Cardiac septum (tissue), 1 donor: ENCODE data around the gene TREM1. TPM values are rescaled to one million over a fixed set of nuclear protein-coding genes. Genes with fewer than 3 reads are reported as not detected.
"Not testable (repeated sequence)": the region's sequence is repeated elsewhere in the genome, so short reads cannot be mapped to it uniquely, and the experiment has no call there.

Source experiments
- DNase-seq: peaks from one replicate; pipeline ENCODE4 v3.0.0-alpha.2; 2020; ENCODE audit warnings: low spot score
- intact Hi-C: fragments of 100-400 bp; cut with DNase I; formaldehyde crosslinking; loops from one replicate; pipeline ENCODE4 v1.14.0; 2022
- total RNA-seq: library from RNA; stranded (reverse); fragmentation: NEBNext Ultra II Directional; extraction: Animal tissue kit (Norgen Biotek cat#: 25700); gene quantifications from one replicate; pipeline ENCODE4 v1.2.1, GENCODE V29; 2021
- donor health status: DM: no; HTN: no; CAD: no.

Gene TREM1
- total RNA-seq, 1 donor from 2014 or later = 2.6 TPM

DNA sequence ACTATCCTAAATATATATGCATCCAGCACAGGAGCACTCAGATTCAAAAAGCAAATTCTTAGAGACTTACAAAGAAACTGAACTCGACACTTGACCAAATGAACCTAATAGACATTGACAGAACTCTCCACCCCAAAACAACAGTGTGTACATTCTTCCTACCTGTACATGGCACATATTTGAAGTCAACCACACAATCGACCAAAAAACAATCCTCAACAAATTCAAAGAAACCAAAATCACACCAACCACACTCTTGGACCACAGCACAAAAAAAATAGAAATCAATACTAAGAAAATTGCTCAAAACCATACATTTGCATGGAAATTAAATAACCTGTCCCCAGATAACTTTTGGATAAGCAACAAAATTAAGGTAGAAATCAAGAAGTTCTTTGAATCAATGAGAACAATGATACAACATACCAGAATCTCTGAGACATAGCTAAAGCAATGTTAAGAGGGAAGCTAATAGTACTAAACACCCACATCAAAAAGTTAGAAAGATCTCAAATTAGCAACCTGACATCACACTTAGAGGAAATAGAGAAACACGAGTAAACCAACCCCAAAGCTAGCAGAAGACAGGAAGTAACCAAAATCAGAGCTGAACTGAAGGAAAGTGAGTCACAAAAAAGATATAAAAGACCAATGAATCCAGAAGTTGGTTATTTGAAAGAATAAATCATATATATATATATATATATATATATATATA, 12.5 kb upstream of the TREM1 start:
- no peak for DNase-seq
- intact Hi-C loops = no loop called here

DNA sequence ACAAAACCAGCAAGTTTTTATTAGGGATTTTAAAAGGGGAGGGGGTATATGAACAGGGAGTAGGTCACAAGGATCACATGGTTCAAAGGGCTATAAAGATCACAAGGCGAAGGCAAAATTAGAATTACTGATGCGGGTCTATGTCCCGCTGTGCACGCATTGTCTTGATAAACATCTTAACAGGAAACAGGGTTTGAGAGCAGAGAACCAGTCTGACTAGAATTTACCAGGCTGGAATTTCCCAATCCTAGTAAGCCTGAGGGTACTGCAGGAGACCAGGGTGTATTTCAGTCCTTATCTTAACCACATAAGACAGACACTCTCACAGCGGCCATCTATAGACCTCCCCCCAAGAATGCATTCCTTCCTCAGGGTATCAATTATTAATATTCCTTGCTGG, 10.8 kb upstream of the TREM1 start:
- intact Hi-C loops = not testable (repeated sequence)

DNA sequence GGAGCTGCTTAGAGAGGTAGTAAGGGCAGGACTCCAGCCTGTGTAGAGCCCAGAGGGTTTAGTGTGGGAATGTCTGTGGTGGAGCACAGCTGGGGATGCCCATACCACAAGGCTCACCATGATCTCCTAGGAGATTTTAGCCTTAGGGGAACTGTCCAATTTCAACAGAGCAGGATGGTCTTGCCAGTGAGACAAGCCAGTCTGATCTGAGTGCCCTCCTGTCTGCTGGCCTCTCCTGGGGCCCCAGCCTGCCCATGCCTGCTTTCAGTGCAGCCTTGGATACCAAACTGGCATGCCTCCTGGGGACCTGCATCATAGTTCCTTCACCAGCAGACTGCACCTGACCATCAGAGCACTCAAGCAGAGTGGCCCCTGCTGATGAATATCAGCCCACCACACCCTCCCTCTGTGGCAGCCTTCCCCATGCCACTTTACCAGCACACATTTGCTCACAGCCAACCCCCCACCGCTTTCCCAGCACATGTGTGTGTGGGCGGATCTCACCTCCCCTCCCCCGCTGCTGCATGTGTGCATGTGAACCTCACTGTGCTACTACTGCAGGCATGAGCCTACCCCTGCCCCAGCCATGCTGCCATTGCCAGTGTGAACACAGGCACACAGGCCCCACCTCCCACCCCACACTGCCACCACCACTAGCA, 7.9 kb upstream of the TREM1 start:
- intact Hi-C loops = no loop called here
- DNase-seq = no peak

More for the DNA sequence above, 10.8 kb upstream of the TREM1 start:
- DNase-seq = not testable (repeated sequence)

DNA sequence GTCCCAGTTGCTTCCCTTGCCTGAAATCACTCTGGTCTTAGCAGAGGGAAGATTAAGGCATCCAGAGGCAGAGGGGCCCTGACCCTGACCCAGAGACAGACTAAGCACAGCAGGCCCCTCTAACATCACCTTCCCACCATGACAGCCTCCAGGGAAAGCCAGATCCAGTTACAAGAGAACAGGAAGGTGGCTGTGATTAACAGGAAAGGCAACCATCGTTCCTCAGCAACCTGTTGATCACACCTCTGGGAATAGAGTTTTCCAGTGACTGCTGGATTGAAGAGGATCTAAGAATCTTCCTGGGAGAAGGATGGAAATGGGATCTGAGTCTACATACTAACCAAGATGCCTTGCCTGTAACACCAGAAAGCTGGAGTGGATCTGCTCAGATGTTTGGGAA, 5.2 kb upstream of the TREM1 start:
- DNase-seq = no peak
- intact Hi-C loops = no loop called here

DNA sequence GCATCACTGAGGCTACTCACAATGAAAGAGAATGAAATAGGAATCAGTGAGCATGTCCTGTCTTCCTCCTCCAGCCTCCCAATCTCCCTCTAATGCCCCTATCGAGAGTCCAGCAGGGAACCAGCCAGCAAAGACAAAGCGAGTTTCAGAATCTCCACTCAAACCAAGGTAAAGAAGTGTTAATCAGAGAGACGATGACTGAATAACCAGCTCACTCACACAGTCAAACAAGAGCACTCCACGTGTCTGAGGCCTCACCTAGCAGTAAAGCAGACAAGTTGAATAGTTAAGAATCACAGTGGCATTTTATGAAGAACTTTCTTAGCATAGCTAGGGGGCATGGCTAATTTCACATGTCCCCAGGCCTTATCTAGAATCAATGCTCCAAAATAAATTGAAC, 3.3 kb upstream of the TREM1 start:
- DNase-seq = no peak
- intact Hi-C loops = no loop called here

DNA sequence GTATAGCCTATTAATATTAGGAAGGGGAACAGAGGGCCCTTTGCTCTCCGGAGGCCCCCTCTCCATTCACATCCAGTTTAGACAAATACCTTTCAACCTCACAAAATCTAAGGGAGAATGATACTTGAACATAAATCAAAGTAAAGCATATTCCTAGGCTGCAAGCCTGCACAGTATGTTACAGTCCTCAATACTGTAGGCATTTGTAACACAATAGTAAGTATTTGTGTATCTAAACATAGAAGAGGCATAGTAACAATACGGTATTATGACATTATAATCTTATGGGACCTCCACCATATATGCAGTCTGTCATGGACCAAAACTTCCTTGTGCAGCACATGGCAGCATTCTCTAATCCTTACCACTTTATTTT, 2.3 kb upstream of the TREM1 start:
- DNase-seq = no peak
- intact Hi-C loops = no loop called here

DNA sequence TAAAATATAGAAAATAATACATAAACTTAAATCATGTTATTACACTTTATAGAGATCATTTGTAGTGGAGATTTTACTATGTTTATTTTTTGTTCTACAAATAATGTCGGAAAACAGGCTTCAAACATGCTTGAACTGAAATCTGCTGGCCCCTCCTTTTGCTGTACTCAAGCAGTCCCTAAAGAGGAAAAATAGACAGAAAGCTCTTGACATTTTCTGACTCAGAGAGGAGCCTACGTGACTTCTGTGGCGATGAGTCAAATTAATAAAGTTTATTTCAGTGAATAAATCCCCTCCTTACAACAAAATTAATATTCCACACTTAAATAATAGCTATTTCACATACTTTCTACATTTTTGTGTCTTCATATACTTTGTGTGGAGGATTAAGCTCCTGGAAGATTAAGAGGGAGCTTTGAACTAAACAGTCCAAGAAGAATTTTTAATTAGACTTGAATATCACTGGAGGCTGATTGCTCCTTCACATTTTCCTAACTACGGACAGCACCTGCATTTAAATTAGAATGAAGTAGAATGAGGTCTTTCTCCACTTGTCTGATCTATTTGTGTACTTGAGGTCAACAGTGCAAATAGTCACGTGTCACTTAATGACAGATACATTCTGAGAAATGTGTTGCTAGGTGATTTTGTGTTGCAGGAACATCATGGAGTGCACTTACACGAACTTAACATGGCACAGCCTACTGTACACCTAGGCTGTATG, 1.7 kb upstream of the TREM1 start:
- intact Hi-C loops = no loop called here
- no peak for DNase-seq

DNA sequence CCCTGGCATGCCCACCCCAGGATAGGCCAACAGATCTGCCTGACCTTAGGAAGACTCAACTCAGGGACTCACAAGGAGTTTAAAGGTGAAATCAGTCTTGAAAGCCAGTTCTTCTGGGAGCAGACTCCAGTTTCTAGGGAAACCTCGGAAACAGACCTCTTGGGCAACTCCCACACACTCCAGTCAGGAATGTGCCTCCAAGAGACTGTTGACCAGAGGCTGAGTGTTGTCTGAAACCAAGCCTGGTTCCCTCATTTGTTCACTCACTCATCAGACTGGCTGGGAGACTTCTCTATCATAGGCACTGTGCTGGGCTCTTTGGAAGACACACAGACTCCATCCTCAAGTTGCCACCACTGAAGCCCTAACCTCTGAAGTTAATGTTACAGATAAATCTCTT, 1.8 kb downstream of the TREM1 start:
- intact Hi-C loops = no loop called here
- DNase-seq = no peak

DNA sequence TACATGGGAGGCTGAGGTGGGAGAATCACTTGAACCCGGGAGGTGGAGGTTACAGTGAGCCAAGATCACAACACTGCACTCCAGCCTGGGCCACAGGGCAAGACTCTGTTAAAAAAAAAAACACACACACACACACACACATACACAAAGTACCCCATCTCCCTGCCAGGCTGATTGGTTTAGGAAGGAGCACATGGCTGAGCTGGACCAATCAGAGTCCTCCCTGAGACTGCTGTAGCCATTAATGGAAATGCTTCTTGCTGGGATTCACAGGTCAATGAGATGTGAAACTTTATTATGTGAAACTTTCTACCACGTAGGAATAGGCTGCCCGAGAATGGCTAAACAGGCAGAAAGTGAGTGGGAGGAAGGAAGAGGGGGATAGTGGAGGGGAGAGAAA, 2.9 kb downstream of the TREM1 start:
- intact Hi-C loops = no loop called here
- DNase-seq = no peak

DNA sequence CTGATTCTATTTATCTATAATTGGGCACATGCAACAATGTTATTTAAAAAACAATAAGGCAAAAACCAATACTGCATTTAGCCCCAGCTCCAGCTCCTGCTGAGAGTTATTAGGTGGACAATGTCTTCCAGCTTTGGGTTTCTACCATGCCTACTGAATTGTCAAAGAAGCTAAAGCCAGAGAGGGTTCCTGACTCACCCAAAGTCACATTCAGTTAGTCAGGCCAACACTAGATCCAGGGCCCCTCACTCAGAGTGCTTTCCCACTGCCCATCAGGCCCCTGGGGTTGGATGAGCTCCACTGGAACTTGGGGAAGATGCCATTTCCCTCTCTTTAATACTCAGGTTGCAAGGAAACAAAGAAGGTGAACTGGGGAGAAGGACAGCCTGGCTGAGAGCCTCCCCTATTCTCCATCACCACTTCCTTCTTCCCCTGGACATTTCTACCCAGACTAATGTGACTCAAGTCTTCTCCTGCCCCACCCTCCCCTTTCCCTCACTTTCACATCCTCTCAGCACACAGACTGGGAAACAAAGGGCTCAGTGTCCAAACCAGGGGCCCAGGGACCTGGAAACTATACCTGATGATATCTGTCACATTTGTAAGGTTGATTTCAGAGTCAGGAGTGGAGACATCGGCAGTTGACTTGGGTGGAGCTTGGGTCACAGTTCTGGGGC, 6.0 kb downstream of the TREM1 start:
- intact Hi-C loops = no loop called here
- no peak for DNase-seq

DNA sequence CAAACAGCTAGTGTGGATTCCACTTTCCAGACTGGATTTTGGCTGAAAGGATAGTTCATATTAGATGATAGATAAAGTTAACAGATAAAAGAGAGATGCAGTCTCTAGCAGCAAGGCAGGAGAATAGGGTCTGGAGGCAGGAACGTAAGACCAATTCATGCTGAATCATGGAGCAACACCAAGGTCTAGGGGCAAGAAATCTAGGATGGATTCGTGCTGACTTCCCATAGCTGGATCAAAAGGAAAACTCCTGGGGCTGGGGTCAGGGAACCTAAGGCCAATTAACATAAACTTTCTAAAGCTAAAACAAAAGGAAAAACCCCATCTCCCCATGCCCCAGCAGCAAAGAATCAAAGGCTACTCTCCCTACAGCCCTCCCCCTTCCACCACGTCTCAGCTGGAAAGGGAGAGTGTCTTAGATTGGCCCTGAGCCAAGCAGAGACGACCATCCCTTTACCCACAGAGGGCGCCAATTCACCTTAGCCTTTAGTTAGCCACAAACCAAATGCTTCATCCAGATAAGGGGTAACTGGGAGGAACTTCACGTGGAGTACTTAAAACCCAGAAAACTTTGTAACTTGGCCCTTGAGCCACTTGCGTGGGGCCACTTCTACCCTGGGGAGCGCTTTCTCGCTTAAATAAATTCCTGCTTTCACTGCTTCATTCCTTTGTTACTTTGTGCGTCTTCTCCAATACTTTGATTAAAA, 7.6 kb downstream of the TREM1 start:
- no peak for DNase-seq
- intact Hi-C loops = no loop called here

DNA sequence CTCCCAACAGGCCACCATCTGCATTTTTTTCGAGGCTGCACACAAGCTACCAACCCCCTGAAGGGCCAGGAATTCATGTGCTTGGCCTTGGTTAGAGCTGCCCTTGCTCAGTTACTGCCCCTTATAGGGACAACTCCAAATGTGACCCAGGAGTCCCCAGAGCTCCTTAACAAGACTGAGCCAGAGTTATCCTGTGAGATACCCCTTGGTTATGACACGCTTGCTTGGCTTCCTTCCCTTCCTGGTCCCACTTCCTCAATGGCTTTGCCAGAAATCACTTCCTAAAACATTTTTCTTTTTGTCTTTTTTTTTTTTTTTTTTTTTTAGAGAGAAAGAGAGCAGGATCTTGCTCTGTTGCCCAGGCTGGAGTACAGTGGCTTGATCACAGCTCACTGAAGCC, 8.9 kb downstream of the TREM1 start:
- intact Hi-C loops = no loop called here
- DNase-seq = no peak

DNA sequence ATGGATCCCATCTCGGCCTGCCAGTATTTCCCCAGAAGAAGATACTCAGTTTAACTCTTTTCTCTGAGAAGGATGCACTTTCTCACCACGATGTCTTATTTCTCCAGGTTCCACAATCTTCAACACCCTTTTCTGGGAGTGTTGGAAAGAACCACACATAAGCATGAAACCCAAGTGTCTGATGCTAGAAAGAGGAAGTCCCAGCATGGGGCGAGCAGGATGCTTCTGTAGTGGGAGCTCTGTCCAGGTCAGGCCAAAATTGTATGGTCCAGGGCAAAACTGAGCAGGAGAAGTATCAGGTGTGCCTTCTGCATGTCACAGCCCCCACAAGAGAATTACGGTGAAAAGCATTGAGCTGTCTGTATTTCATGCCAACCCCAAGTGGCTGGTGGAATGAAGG, 11.0 kb downstream of the TREM1 start:
- intact Hi-C loops = no loop called here

DNA sequence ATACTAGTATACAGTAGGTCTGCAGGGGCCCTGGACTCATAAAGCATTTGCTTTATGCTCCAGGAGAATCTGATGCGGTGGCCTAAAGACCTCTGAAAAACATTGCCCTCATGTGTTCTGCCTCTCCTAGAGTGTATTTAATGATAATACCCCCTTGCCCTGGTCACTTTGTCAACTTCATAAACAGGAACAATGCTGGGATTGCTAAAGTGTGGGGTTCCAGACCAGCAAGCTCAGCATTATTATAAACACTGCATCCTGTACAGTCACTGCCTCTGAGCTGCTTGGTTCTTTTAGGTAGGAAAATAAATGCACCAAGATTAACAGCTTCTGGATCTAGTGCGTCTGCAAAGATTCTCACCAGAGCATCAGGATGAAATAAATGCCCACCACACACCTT, 12.2 kb downstream of the TREM1 start:
- intact Hi-C loops = no loop called here

More for the DNA sequence above, 11.0 kb downstream of the TREM1 start:
- DNase-seq = no peak

DNA sequence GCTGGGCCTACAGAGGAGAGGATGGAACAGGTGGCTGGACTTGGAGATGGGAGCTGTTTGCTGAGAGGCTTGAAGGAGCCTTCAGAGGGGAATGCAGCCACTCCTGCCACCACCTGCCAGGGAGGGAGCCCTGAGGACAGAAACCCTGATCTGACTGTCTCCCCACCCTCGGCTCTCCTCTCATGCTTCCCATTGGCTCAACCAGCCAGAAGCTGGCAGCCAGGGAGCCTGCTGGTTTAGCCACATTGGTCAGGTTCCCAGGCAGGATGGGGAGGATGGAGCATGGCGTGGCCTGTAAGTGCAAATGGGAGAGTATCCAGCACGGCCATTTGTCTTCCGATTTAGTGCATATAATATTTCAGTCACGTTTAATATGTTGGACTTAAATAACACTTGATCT, 12.8 kb downstream of the TREM1 start:
- intact Hi-C loops = no loop called here
- DNase-seq = no peak

More for the DNA sequence above, 12.2 kb downstream of the TREM1 start:
- DNase-seq = no peak

DNA sequence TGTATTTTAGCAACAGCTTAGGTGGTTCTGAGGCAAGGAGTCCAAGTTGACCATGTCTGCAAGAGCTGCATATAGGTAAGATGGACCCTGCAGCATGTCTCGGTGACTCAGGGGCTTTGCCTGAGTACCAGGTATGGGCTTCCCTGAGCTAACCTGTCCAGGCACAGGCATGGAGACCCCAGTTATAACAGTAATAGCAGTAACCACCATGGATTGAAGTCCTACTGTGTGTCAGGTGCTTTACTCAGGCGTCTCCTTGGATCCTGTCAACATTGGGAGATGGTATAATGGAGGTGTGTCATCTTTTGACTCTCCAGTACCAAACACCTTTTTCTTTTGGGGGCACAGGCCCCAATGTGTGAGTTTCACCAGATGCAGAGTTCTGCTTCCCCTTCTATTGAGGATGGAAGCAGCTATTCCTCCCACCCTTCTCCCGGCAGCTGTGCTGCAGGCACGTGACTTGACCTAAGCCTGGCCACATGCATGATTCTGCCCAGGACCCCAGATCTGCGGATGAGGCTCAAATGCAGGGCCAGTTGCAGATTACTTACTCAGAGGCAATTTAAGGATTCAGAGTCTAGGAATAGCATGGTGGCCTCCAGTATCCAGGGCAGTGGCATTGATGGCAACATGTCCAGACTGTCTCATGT, 13.8 kb downstream of the TREM1 start:
- intact Hi-C loops = no loop called here
- DNase-seq = no peak

DNA sequence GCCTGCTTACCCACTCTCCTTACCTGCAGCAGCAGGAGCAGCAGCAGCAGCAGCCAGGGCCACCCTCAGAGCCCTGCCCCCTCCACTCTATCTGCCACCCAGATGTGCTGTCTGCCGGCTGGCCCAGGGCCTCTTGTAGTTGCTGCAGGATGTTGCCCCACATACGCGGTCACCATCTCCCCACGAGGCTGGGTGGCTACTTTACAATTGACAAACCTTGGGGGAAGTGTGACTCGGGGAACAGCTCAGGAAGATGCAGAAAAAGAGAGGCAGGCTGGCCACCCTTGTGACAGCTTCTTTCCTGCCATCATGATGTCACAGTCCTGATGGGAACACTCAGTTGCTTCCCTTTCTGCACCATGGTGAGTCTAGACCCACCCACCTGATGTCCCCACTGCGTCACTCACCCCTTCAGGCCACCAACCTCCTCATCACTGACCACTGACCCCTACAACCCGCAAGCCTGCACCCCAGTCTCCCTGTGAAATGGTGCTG, 14.5 kb downstream of the TREM1 start:
- peak; percentile 94 for DNase-seq
- intact Hi-C loops = no loop called here

DNA sequence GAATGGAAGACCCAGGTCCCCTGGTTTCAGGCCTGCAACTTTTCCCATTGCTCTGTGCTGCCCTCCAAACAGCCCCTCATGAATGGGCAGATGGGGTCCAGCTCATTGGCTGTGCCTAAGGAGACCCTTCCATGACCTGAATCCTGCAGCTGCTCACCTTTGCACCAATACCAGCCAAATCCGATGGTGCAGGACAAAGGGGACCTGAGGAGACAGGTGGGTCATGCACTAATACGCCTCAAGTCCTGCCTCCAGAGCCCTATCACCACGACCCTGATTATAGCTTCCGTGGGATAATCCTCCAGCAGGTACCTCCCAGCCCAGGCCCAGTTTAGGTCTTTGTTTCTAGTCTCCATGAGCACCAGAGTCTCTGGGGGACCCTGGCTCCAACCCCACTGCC, 16.8 kb downstream of the TREM1 start:
- intact Hi-C loops = no loop called here
- DNase-seq = no peak

DNA sequence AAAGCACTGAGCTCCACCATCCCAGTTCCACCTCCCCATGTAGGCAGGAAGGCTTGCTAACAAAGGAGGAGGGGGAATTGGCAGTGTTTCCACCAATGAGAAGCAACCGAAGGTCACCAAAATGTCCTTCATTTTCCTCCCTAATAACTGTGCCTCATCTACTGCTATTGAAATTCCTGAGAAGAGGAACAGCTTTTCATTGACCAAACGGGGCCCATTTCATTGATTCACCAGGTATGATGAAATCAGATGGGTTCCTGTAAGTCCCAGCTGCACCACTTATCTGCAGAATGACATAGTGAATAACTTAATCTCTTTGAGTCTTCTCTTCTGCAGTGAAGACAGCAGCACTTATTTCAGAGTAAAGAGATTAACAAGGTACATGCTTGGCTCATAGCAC, 17.3 kb downstream of the TREM1 start:
- no peak for DNase-seq
- intact Hi-C loops = no loop called here
